ENCODE measurements around the gene SPRED3. TPM values are rescaled to one million over a fixed set of nuclear protein-coding genes. Genes with fewer than 3 reads are reported as not detected.

Gene SPRED3
- total and polyA plus RNA-seq, 2 of the 8 experiments (the other 6 are each of a cell fraction or from before 2014, with no cell fraction given), result 8.1 to 10.3 TPM

DNA sequence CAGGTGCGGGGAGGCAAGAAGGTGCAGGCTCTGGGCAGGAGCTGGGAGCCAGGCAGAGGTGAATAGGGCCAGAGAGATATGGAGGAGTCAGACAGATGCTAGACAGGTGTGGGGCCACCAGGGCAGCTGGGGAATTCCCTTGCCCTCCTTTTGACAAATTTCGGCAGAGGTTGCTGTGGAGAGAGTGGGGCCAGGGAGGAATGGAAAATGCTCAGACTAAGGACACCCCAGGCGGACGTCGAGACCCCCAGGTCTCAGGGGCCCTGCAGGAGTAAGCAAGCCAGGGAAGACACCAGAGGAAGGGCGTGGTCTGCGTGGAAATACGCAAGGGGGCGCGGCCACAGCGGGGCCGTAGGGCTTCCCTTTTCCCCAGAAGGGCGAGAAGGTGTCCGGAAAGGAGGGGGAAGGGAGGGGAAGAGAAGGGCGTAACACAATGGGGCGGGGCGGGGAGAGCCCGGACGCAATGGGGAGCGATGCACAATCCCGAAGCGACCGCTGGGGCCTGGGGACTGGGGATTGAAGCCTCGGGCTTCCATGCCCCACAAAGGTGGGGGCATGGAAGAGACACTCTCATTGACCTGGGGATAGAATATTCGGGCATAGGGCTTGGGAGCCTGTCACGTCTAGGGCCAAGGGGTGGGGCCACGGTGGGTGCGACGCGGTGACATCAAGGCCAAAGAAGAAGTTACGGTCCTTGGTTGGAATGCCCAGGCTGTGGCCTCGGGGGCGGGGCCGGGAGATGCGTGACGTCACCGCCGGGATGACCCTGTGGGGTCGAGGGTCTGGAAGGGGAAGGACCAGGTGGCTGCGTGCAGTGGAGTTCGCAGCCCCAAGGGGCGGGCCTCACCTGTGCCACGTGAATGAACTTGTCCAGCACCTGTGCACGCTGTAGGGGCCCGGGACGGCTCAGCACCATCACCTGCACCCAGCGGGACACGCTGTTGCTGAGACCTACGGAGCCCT, 29.3 kb downstream of the SPRED3 start (continued):
- TF ChIP-seq, protein P1, sequence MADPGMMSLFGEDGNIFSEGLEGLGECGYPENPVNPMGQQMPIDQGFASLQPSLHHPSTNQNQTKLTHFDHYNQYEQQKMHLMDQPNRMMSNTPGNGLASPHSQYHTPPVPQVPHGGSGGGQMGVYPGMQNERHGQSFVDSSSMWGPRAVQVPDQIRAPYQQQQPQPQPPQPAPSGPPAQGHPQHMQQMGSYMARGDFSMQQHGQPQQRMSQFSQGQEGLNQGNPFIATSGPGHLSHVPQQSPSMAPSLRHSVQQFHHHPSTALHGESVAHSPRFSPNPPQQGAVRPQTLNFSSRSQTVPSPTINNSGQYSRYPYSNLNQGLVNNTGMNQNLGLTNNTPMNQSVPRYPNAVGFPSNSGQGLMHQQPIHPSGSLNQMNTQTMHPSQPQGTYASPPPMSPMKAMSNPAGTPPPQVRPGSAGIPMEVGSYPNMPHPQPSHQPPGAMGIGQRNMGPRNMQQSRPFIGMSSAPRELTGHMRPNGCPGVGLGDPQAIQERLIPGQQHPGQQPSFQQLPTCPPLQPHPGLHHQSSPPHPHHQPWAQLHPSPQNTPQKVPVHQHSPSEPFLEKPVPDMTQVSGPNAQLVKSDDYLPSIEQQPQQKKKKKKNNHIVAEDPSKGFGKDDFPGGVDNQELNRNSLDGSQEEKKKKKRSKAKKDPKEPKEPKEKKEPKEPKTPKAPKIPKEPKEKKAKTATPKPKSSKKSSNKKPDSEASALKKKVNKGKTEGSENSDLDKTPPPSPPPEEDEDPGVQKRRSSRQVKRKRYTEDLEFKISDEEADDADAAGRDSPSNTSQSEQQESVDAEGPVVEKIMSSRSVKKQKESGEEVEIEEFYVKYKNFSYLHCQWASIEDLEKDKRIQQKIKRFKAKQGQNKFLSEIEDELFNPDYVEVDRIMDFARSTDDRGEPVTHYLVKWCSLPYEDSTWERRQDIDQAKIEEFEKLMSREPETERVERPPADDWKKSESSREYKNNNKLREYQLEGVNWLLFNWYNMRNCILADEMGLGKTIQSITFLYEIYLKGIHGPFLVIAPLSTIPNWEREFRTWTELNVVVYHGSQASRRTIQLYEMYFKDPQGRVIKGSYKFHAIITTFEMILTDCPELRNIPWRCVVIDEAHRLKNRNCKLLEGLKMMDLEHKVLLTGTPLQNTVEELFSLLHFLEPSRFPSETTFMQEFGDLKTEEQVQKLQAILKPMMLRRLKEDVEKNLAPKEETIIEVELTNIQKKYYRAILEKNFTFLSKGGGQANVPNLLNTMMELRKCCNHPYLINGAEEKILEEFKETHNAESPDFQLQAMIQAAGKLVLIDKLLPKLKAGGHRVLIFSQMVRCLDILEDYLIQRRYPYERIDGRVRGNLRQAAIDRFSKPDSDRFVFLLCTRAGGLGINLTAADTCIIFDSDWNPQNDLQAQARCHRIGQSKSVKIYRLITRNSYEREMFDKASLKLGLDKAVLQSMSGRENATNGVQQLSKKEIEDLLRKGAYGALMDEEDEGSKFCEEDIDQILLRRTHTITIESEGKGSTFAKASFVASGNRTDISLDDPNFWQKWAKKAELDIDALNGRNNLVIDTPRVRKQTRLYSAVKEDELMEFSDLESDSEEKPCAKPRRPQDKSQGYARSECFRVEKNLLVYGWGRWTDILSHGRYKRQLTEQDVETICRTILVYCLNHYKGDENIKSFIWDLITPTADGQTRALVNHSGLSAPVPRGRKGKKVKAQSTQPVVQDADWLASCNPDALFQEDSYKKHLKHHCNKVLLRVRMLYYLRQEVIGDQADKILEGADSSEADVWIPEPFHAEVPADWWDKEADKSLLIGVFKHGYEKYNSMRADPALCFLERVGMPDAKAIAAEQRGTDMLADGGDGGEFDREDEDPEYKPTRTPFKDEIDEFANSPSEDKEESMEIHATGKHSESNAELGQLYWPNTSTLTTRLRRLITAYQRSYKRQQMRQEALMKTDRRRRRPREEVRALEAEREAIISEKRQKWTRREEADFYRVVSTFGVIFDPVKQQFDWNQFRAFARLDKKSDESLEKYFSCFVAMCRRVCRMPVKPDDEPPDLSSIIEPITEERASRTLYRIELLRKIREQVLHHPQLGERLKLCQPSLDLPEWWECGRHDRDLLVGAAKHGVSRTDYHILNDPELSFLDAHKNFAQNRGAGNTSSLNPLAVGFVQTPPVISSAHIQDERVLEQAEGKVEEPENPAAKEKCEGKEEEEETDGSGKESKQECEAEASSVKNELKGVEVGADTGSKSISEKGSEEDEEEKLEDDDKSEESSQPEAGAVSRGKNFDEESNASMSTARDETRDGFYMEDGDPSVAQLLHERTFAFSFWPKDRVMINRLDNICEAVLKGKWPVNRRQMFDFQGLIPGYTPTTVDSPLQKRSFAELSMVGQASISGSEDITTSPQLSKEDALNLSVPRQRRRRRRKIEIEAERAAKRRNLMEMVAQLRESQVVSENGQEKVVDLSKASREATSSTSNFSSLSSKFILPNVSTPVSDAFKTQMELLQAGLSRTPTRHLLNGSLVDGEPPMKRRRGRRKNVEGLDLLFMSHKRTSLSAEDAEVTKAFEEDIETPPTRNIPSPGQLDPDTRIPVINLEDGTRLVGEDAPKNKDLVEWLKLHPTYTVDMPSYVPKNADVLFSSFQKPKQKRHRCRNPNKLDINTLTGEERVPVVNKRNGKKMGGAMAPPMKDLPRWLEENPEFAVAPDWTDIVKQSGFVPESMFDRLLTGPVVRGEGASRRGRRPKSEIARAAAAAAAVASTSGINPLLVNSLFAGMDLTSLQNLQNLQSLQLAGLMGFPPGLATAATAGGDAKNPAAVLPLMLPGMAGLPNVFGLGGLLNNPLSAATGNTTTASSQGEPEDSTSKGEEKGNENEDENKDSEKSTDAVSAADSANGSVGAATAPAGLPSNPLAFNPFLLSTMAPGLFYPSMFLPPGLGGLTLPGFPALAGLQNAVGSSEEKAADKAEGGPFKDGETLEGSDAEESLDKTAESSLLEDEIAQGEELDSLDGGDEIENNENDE (IDR thresholded peaks at IDR 0.05; ENCODE audit: insufficient replicate concordance, low read length), result no peak
- TF ChIP-seq TAF7 (optimal IDR thresholded peaks at IDR 0.05; ENCODE audit: borderline replicate concordance, low read depth, low read length) (no peak), ZNF274 (IDR thresholded peaks at IDR 0.05; ENCODE audit: borderline replicate concordance, extremely low read depth, low read length) (no peak), YY1 (IDR thresholded peaks at IDR 0.05; ENCODE audit: low read depth, low read length) (no peak), RXRA (IDR thresholded peaks at IDR 0.05; ENCODE audit: insufficient read depth, low read depth, low read length) (no peak), POLR2A (IDR thresholded peaks at IDR 0.05; ENCODE audit: control extremely low read depth in 1 of 2, low read depth in 2 of 2, low read length in 2 of 2) (no peak), EZH2 (IDR thresholded peaks at IDR 0.05; ENCODE audit: low read depth, low read length, severe bottlenecking) (no peak), JUND (IDR thresholded peaks at IDR 0.05; ENCODE audit: low read length) (peak; percentile 76; the same call in 1 of the 2 replicates), KDM4A (IDR thresholded peaks at IDR 0.05; ENCODE audit: low read depth, low read length, severe bottlenecking) (peak; percentile 88), TEAD4 (IDR thresholded peaks at IDR 0.05; ENCODE audit: low read depth, low read length) (0 out of 2 replicates have a peak, but pooled peaks have one; percentile 53)
